Tibial nerve (tissue), 4 donors: ENCODE measurements around the gene AHNAK. TPM values are rescaled to one million over a fixed set of nuclear protein-coding genes. Genes with fewer than 3 reads are reported as not detected.
"Not testable (repeated sequence)": the region's sequence is repeated elsewhere in the genome, so short reads cannot be mapped to it uniquely, and the experiment has no call there.

ENCODE experiments used
- DNase-seq, 2 donors: peaks; one replicate each; pipeline ENCODE4 v3.0.0-alpha.2; 2019; ENCODE audit warnings: low spot score in 2 of 2
- H3K27ac ChIP-seq, 4 donors: fragments of 200-600 bp; sonication (generic) in 3 of 4; one replicate each; pipeline ENCODE4 v1.5.1; 2017 to 2019; ENCODE audit warnings: mild to moderate bottlenecking in 1 of 4
- H3K27me3 ChIP-seq, 2 donors: fragments of 200-600 bp; sonication (generic) in 1 of 2; one replicate each; pipeline versions ENCODE4 v1.5.1 to v1.6.0; 2017 to 2019
- H3K36me3 ChIP-seq, 3 donors: fragments of 200-600 bp; sonication (generic); one replicate each; pipeline ENCODE4 v1.5.1; 2018 to 2019
- H3K4me1 ChIP-seq, 4 donors: fragments of 200-600 bp; sonication (generic) in 3 of 4; one replicate each; pipeline ENCODE4 v1.5.1; 2017 to 2019
- H3K4me3 ChIP-seq, 4 donors: fragments of 200-600 bp; sonication (generic) in 3 of 4; one replicate each; pipeline ENCODE4 v1.5.1; 2017 to 2019; ENCODE audit warnings: mild to moderate bottlenecking in 1 of 4, moderate library complexity in 1 of 4
- H3K9me3 ChIP-seq, 4 donors: fragments of 200-600 bp; sonication (generic) in 3 of 4; one replicate each; pipeline ENCODE4 v1.5.1; 2017 to 2019
- EP300 ChIP-seq, 2 donors: sonication (generic); formaldehyde crosslinking; IDR thresholded peaks; one replicate each; pipeline ENCODE4 v1.6.1; 2017; ENCODE audit warnings: antibody characterized with exemption in 2 of 2, mild to moderate bottlenecking in 1 of 2
- POLR2A ChIP-seq, 2 donors: fragments of 450-650 bp; IDR thresholded peaks; one replicate each; pipeline ENCODE4 v1.6.1; 2017; ENCODE audit warnings: antibody characterized with exemption in 2 of 2, mild to moderate bottlenecking in 2 of 2, moderate library complexity in 2 of 2
- WGBS, 2 donors: methylation state at CpG; one replicate each; pipeline ENCODE4 v1.1.5; 2018; 5-methylcytosine and 5-hydroxymethylcytosine counted together
- total RNA-seq, 4 donors: library from RNA; depleted of rRNA; stranded (reverse); fragments of >200 nt; gene quantifications; one replicate each; pipeline ENCODE4 v1.1.0, GENCODE V29; 2016
- TF ChIP-seq, protein P1 (sequence below), 5 experiments: fragments of 200-600 bp in 3 of 5; fragments of 450-650 bp in 2 of 5; sonication (generic) in 3 of 5; IDR thresholded peaks; one replicate each; pipeline ENCODE4 v1.5.1; 2016 to 2019; ENCODE audit warnings: antibody characterized with exemption in 5 of 5, mild to moderate bottlenecking in 3 of 5, moderate library complexity in 2 of 5

The AHNAK gene
- total RNA-seq, 4 donors from 2014 or later = 1,417 to 3,061 (median 2,562) TPM

DNA sequence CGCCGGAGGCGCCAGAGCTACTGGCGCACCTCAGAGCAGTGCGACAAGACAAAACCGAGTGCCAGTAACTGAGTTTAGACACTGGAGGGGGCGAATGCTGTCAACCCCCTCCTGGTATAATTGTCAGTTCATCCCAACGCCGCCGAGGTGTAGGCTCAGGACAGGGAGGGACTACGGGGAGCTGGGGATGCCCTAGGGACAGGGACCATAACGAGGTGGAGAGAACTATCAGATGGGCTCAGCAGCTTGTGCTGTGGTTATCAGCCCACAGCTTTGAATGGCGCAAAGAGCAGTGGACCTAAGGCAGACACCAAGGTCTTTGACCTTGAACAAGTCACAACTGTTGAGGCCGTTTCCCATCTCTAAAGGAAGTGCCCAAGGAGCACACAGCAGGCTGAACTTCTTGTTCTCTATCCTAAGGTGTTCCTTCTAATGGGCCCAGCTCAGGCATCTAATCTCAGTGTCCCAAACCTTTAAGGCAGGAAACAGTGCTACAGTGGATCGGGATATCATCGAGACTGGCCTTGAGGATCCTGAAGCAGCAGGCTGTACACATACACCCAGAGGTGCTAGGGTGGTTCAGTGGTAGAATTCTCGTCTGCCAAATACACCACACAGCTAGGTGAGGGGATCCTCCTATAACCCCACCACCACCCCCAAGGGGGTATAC is 45.7 kb upstream of the AHNAK start:
- peak overlapping the region; percentile 94 to 99 (median 96) for H3K27ac ChIP-seq
- DNase-seq = no peak
- 11 to 17% methylated on average over 14 to 17 of the region's 17 CpGs for WGBS, 2 donors
- H3K36me3 ChIP-seq = peaks cover 8 to 56% (median 14%) of the 10 kb centered on the region in 3 donors
- H3K27me3 ChIP-seq = no peaks in the 10 kb centered on the region
- H3K4me3 ChIP-seq = peak overlapping the region; percentile 61 to 91 (median 70)
- no peaks in the 10 kb centered on the region for H3K9me3 ChIP-seq
- no peak for TF ChIP-seq EP300 (IDR thresholded peaks at IDR 0.05)
- TF ChIP-seq, protein P1, sequence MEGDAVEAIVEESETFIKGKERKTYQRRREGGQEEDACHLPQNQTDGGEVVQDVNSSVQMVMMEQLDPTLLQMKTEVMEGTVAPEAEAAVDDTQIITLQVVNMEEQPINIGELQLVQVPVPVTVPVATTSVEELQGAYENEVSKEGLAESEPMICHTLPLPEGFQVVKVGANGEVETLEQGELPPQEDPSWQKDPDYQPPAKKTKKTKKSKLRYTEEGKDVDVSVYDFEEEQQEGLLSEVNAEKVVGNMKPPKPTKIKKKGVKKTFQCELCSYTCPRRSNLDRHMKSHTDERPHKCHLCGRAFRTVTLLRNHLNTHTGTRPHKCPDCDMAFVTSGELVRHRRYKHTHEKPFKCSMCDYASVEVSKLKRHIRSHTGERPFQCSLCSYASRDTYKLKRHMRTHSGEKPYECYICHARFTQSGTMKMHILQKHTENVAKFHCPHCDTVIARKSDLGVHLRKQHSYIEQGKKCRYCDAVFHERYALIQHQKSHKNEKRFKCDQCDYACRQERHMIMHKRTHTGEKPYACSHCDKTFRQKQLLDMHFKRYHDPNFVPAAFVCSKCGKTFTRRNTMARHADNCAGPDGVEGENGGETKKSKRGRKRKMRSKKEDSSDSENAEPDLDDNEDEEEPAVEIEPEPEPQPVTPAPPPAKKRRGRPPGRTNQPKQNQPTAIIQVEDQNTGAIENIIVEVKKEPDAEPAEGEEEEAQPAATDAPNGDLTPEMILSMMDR (IDR thresholded peaks at IDR 0.05) = peak in 1 of 5 experiments; percentile 7
- peaks cover 0 to 53% (median 26%) of the 10 kb centered on the region in 4 donors for H3K4me1 ChIP-seq

DNA sequence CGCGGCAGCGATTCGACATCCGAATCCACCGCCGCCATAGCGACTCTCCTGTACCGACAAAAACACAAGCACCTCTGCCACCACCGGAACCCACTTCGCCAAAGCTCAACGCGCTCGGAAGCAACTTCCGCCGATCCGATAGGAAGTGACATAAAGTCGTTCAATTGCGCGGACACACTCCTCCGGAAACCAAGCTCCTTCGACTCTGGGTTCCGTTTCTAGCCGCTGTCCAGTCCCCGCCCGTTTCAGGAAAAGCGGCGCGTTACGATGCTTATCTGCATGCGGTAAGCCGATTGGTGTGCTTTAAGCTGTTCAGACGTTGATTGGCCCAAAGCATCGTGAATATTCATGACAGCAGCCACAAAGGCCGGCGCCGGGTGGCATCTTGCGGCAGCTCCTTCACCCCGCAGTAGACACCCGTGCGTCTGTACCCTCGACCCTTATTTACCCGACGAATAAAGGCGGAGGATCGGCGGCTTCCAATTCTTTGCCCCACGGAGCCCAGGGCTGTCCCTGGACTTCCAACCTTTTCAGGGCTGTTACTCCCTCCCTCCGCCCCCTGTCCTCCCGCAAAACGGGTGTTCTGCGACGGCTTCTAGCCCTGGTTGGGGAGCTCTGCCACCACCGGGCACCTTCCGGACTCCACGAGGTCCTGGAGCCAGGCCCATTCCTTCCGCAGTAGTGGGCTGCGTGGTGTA is 45.0 kb upstream of the AHNAK start, which contains the start of gene TUT1:
Gene TUT1, minus strand, starts transcription at position 76 of the 698 bp plus-strand sequence. Its CDS starts 38 bp downstream, at position 38.
- Histone ChIP-seq H3K4me3 (peak within 1 kb of the TSS; percentile 61 to 91 (median 70)), H3K36me3 (peaks cover 7 to 56% (median 14%) of the 10 kb centered on the region in 3 donors), H3K4me1 (peaks cover 0 to 49% (median 26%) of the 10 kb centered on the region in 4 donors), H3K9me3 (no peaks in the 10 kb centered on the region), H3K27ac (peak within 1 kb of the TSS; percentile 94 to 99 (median 96)), H3K27me3 (no peaks in the 10 kb centered on the region)
- peak; percentile 93 to 96 for DNase-seq
- TF ChIP-seq POLR2A (IDR thresholded peaks at IDR 0.05) = peak; percentile 66 to 96
- TF ChIP-seq, protein P1 (IDR thresholded peaks at IDR 0.05) = peak in 1 of 5 experiments; percentile 41
- peak; percentile 73 to 98 for TF ChIP-seq EP300 (IDR thresholded peaks at IDR 0.05)
- 0 to 1% methylated on average over 51 to 53 of the region's 58 CpGs for WGBS, 2 donors

DNA sequence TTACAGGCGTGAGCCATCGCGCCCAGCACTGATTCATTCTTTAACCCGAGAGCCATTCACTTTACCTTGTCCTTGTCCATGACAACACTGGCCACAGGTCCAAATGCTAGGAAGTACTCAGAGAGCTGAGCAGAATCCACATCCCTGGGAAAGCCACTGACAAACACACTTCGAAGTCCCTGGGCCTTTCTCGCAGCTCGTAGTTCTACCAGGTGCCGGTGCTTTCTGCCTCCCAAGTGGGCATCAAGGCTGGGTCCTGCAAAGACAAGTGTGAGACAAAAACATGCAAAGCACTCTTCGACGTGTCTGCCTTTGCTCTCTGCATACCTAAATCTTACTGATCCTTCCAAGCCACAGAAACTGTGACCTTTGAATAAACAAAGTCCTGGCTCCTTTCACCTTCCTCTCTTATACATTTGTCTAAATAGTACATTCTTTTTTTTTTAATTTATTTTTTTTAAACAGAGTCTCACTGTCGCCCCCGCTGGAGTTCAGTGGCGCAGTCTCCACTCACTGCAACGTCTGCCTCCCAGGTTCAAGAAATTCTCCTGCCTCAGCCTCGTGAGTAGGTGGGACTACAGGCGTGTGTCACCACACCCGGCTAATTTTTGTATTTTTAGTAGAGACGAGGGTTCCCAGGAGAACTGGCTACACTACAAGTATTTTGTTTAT is 42.5 kb upstream of the AHNAK start:
- DNase-seq = no peak
- H3K36me3 ChIP-seq = peaks cover 0 to 56% (median 0%) of the 10 kb centered on the region in 3 donors
- H3K27me3 ChIP-seq = no peaks in the 10 kb centered on the region
- WGBS, 2 donors = 65% methylated on average over 18 of the region's 18 CpGs
- H3K9me3 ChIP-seq = no peaks in the 10 kb centered on the region
- TF ChIP-seq, protein P1 (IDR thresholded peaks at IDR 0.05) = no peak
- TF ChIP-seq EP300 (IDR thresholded peaks at IDR 0.05) = no peak
- TF ChIP-seq POLR2A (IDR thresholded peaks at IDR 0.05) = no peak
- H3K27ac ChIP-seq = no peak overlapping the region
- no peak overlapping the region for H3K4me3 ChIP-seq
- H3K4me1 ChIP-seq = peaks cover 0 to 43% (median 25%) of the 10 kb centered on the region in 4 donors

DNA sequence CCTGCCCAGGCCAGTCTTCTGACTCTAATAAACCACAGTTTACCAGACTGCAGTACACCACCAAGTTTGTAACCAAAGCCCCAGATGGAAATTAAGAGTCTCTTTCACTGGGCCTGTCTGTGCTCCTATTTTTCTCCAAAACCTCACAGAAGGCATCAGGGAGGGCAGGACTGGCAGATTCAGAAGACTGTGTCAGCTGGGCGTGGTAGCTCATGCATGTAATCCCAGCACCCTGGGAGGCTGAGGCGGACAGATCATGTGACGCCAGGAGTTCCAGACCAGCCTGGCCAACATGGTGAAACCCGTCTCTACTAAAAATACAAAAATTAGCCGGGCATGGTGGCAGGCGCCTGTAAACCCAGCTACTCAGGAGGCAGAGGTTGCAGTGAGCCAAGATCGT is 38.8 kb upstream of the AHNAK start:
- H3K4me3 ChIP-seq, H3K9me3 ChIP-seq, H3K27me3 ChIP-seq, H3K27ac ChIP-seq, DNase-seq: not testable (repeated sequence)
- Histone ChIP-seq H3K36me3 (peaks cover 0 to 86% (median 3%) of the 10 kb centered on the region in 3 donors), H3K4me1 (peaks cover 0 to 14% (median 3%) of the 10 kb centered on the region in 4 donors)
- WGBS, 2 donors = 95 to 97% methylated on average over 7 of the region's 7 CpGs

DNA sequence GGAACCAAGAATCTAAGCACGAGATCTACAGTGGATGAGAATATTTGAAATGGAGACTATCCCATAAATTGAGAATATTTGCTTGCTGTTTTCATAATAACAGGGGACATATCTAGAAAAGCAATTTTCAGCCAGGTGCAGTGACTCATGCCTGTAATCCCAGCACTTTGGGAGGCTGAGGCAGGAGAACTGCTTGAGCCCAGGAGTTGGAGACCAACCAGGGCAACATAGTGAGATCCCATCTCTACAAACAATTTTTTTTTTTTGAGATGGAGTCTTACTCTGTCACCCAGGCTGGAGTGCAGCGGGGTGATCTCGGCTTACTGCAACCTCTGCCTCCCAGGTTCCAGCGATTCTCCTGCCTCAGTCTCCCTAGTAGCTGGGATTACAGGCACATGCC is 35.1 kb upstream of the AHNAK start:
- 91 to 93% methylated on average over 4 of the region's 4 CpGs for WGBS, 2 donors
- H3K4me1 ChIP-seq, H3K27ac ChIP-seq, H3K4me3 ChIP-seq, DNase-seq, H3K9me3 ChIP-seq, H3K27me3 ChIP-seq: not testable (repeated sequence)
- peaks cover 0 to 97% (median 5%) of the 10 kb centered on the region in 3 donors for H3K36me3 ChIP-seq
